Measurements from ENCODE around the gene PROM2. TPM values are rescaled to one million over a fixed set of nuclear protein-coding genes. Genes with fewer than 3 reads are reported as not detected.

The PROM2 gene
- total RNA-seq, 2 experiments from 2014 or later = 0.60 to 0.73 TPM

DNA sequence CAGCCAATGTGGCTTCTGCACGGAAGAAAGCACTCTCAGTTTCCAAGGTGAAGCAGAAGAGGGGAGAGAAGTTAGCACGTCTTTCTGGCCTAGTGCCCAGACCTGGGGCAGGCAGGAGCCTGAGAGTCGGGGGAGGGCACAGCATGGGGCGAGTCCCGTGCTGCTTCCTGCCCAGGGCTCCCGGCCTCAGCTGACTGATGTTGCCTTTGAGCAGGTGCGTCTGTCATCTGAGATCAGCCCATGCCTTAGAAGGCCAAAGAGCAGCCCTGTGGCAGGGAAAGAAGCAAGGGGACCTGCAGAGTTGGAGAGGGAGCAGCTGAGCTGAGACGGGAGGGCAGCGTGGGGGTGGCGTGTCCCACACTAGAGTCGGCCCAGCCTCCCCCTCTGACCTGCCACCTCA, 26.2 kb downstream of the PROM2 start:
- POLR2A ChIA-PET = no interaction called here
- CTCF ChIA-PET = no interaction called here
- H3K36me3 ChIP-seq (ENCODE audit: insufficient read depth, low read length) = no peaks in the 10 kb centered on the region
- no peak overlapping the region for H3K4me3 ChIP-seq (ENCODE audit: low read length)
- no peaks in the 10 kb centered on the region for H3K9me3 ChIP-seq (ENCODE audit: control insufficient read depth in 1 of 2, insufficient read depth in 1 of 2, low read length in 2 of 2)
- Mint-ChIP-seq H3K9me3 (no peaks in the 10 kb centered on the region), H3K4me3 (no peak overlapping the region), H3K27me3 (no peaks in the 10 kb centered on the region), H3K36me3 (ENCODE audit: low read depth) (no peaks in the 10 kb centered on the region), H3K4me1 (ENCODE audit: low read depth) (no peaks in the 10 kb centered on the region), H3K27ac (no peak overlapping the region)
- H3K27me3 ChIP-seq (ENCODE audit: control insufficient read depth in 1 of 2, insufficient read depth in 2 of 2, low read length in 2 of 2) = no peaks in the 10 kb centered on the region
- H3K4me1 ChIP-seq (ENCODE audit: insufficient read depth, low read length) = no peaks in the 10 kb centered on the region
- TF ChIP-seq, protein P1, sequence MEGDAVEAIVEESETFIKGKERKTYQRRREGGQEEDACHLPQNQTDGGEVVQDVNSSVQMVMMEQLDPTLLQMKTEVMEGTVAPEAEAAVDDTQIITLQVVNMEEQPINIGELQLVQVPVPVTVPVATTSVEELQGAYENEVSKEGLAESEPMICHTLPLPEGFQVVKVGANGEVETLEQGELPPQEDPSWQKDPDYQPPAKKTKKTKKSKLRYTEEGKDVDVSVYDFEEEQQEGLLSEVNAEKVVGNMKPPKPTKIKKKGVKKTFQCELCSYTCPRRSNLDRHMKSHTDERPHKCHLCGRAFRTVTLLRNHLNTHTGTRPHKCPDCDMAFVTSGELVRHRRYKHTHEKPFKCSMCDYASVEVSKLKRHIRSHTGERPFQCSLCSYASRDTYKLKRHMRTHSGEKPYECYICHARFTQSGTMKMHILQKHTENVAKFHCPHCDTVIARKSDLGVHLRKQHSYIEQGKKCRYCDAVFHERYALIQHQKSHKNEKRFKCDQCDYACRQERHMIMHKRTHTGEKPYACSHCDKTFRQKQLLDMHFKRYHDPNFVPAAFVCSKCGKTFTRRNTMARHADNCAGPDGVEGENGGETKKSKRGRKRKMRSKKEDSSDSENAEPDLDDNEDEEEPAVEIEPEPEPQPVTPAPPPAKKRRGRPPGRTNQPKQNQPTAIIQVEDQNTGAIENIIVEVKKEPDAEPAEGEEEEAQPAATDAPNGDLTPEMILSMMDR (IDR thresholded peaks at IDR 0.05) = no peak
- ATAC-seq (ENCODE audit: poor library complexity) = no peak
- H3K27ac ChIP-seq (ENCODE audit: low read depth in 1 of 2, low read length in 2 of 2) = no peak overlapping the region
- no peak for DNase-seq
- intact Hi-C loops (cut with DNase I, micrococcal nuclease) = no loop called here

DNA sequence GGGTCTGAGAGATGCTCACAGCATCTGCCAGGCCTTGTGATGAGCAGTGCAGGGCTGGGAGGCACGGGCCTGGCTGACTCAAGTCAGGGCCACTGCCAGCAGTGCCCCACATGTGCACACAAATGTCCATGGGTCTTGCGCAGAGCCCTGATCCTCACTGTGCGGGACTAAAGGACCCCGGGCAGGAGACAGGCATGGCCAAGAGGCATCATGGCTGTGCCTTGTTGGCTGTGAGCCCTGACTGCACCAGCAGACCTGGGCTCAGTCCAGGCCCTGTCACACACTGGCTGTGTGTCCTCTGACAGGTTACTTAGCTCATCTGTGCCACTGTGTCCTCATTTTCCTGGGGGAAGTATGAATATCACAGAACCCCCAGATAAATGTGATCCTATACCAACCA, 26.9 kb downstream of the PROM2 start:
- Mint-ChIP-seq H3K4me3 (no peak overlapping the region), H3K36me3 (ENCODE audit: low read depth) (no peaks in the 10 kb centered on the region), H3K4me1 (ENCODE audit: low read depth) (no peaks in the 10 kb centered on the region), H3K27me3 (no peaks in the 10 kb centered on the region), H3K27ac (no peak overlapping the region), H3K9me3 (no peaks in the 10 kb centered on the region)
- no peak overlapping the region for H3K4me3 ChIP-seq (ENCODE audit: low read length)
- no peaks in the 10 kb centered on the region for H3K36me3 ChIP-seq (ENCODE audit: insufficient read depth, low read length)
- H3K27me3 ChIP-seq (ENCODE audit: control insufficient read depth in 1 of 2, insufficient read depth in 2 of 2, low read length in 2 of 2) = no peaks in the 10 kb centered on the region
- ChIA-PET POLR2A (no interaction called here), CTCF (no interaction called here)
- H3K9me3 ChIP-seq (ENCODE audit: control insufficient read depth in 1 of 2, insufficient read depth in 1 of 2, low read length in 2 of 2) = no peaks in the 10 kb centered on the region
- TF ChIP-seq, protein P1 (IDR thresholded peaks at IDR 0.05) = no peak
- intact Hi-C loops (cut with DNase I, micrococcal nuclease) = no loop called here
- DNase-seq (no peak), ATAC-seq (ENCODE audit: poor library complexity) (no peak)
- H3K4me1 ChIP-seq (ENCODE audit: insufficient read depth, low read length) = no peaks in the 10 kb centered on the region
- no peak overlapping the region for H3K27ac ChIP-seq (ENCODE audit: low read depth in 1 of 2, low read length in 2 of 2)

DNA sequence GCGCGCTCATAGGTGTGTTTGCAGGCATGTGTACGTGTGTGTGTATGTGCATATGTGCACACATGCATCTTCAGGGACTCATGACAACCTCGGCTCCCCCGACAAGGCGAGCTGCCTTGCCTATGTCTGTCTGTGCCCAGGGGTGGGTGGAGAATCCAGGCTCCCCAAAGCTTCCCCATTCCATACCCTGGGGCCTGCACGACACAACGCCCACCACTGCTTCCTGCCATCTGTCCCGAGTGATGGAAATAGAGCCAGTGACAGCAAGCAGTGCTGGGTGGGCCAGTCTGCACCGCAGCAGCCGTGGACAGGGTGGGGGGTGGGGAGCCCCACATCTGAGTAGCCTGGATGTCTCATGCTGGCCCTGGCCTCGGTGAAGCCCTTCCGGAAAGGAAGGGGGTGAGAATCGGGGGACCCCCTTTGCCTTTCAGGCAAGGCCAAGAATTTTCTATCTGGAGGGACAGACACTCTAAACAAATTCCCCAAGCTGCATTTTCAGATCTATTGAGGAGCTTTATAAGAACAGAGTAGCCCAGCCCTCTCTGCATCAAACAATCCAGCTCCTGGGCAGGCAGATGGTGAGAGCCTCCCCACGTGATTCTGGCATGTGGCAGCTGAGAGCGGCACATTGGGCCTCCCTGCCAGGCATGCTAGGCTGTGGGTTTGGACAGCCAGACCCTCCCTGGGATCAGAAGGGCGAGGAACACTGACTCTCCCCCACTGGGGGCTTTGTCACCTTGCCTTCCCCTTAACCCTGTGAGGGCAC, 27.8 kb downstream of the PROM2 start:
- H3K4me3 ChIP-seq (ENCODE audit: low read length) = no peak overlapping the region
- DNase-seq (no peak), ATAC-seq (ENCODE audit: poor library complexity) (no peak)
- H3K27ac Mint-ChIP-seq = no peak overlapping the region
- H3K9me3 Mint-ChIP-seq = no peaks in the 10 kb centered on the region
- H3K27ac ChIP-seq (ENCODE audit: low read depth in 1 of 2, low read length in 2 of 2) = no peak overlapping the region
- ChIA-PET POLR2A (no interaction called here), CTCF (no interaction called here)
- H3K27me3 ChIP-seq (ENCODE audit: control insufficient read depth in 1 of 2, insufficient read depth in 2 of 2, low read length in 2 of 2) = no peaks in the 10 kb centered on the region
- intact Hi-C loops (cut with DNase I, micrococcal nuclease) = no loop called here
- no peaks in the 10 kb centered on the region for H3K27me3 Mint-ChIP-seq
- no peaks in the 10 kb centered on the region for H3K4me1 Mint-ChIP-seq (ENCODE audit: low read depth)
- TF ChIP-seq, protein P1 (IDR thresholded peaks at IDR 0.05) = no peak
- H3K36me3 ChIP-seq (ENCODE audit: insufficient read depth, low read length) = no peaks in the 10 kb centered on the region
- no peaks in the 10 kb centered on the region for H3K9me3 ChIP-seq (ENCODE audit: control insufficient read depth in 1 of 2, insufficient read depth in 1 of 2, low read length in 2 of 2)
- H3K4me3 Mint-ChIP-seq = no peak overlapping the region
- H3K36me3 Mint-ChIP-seq (ENCODE audit: low read depth) = no peaks in the 10 kb centered on the region
- H3K4me1 ChIP-seq (ENCODE audit: insufficient read depth, low read length) = no peaks in the 10 kb centered on the region
